Spleen (tissue), 7 donors: ENCODE results near the gene CDK11A.
"Not testable (repeated sequence)": the region's sequence is repeated elsewhere in the genome, so short reads cannot be mapped to it uniquely, and the experiment has no call there.

Experiments used
- CTCF ChIP-seq, 11 experiments: fragments of 200-600 bp in 7 of 11; fragments of 450-650 bp in 4 of 11; sonication (generic) in 4 of 11; IDR thresholded peaks in 8 of 11; conservative IDR thresholded peaks in 3 of 11; 1 replicate in 7 of 11; 2 replicates in 4 of 11; pipeline versions ENCODE4 v1.4.0 to v1.8.0; 2016 to 2021; ENCODE audit warnings: antibody characterized with exemption in 11 of 11, inconsistent platforms in 4 of 11, mild to moderate bottlenecking in 1 of 11
- POLR2AphosphoS5 ChIP-seq, 3 donors: sonication (generic); formaldehyde crosslinking; IDR thresholded peaks; one replicate each; pipeline ENCODE4 v1.5.1; 2017; ENCODE audit warnings: antibody characterized with exemption in 3 of 3
- donor health status: DM: no; HTN: no; CAD: no; lungs with moderate emphysema.
- donor health status: DM: no; HTN: no; CAD: no.
- donor health status: DM: no; HTN: no; CAD: no.

GRCh38 chr1:1705623-1706022, 18.5 kb downstream of the CDK11A start:
- not testable (repeated sequence) for TF ChIP-seq POLR2AphosphoS5 (IDR thresholded peaks at IDR 0.05); CTCF (IDR thresholded peaks at IDR 0.05 in 8 of 11, conservative IDR thresholded peaks at IDR 0.05 in 3 of 11)
